ENCODE results near the gene PREX1.
A peak's percentile ranks its signal among the peaks of the same experiment; 100 is the strongest.

Gene PREX1

DNA sequence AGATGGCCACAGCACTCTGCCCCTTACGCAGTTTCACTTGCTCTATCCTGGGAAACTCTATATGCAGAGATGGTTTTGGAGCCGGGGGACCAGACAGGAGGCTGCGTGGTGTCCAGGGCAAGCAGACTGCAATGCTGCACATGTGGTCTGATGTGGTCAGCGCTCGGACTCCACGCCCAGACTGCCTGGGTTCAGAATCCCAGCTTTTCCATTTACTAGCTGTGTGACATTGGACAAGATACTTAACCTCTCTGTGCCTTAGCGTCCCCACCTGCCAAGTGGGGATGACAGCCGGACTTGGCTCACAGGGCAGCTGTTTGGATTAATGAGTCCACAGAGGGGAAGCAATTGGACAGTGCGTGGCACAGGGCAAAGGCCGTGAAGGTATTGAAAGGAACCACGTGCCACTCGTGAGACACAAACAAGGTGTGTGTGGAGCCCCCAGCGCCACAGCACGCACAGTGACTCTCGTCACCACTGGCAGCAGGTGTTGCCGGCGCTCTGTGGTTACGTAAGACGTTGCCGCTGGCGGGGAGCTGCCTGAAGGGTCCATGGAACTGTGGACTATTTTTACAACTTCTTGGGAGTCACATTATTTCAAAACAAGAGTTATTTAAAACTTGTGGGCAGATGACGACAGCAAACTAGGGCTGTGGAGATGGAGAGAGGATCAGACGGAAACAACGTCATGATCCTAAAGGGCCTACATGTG, 201.4 kb downstream of the PREX1 start:
- DNase-seq (ENCODE audit: low read depth in 1 of 2, low spot score in 1 of 2): no peak

DNA sequence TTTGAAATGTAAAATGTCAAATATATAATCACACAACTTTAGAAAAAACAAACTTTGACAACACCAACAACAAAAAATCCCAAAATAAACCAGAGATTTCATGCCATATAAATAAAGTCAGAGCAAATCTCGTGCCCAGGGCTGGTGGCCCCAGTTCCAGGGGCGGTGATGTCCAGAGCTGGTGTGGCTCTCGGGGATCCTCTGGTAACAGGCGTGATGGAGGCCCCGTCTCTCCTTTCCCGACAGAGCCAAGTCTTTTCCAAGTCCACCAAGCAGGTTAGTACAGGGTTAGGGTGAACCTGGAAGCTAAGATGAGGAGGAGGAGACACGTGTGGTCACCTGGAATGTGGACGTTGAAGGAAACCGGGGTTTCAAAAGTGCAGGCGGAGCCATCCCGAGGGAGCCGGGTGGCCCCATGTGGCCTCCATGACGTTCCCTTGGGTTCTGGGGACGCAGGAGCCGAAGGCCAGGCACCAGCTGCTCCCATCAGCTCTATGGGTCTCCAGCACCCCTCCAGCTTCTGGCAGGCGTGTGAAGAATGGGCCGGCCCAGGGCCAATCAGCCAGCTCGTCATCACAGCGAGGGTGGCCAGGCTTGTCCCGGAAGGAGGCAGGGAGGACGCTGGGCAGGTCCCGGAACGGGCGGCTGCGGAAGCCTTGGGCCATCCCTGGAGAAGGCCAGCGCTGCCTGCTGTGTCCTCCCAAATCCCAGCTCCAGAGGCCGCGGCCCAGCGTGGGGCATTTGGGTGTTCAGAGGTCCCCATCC, 202.5 kb downstream of the PREX1 start:
- DNase-seq (ENCODE audit: low read depth in 1 of 2, low spot score in 1 of 2): no peak

GRCh38 chr20:48624315-48625020, 203.3 kb downstream of the PREX1 start:
- DNase-seq (ENCODE audit: low read depth in 1 of 2, low spot score in 1 of 2): no peak

DNA sequence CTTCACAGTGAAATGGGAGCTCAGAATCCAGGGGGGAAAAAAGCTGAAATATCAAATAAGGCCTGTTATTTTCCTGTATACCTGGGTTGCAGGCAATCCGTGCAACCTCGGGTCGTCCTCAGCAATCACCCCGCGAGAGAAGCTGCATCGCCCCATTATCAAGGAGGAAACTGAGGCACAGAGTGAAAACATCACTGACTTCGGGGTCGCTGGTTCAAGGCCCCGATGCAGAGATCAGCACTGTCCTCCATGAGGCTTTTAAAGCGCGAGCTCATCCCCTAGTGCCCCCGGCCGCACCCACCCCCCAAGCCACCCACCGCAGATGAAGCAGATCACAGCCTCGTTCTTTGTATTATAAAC, 203.9 kb downstream of the PREX1 start:
- no peak for DNase-seq (ENCODE audit: low read depth in 1 of 2, low spot score in 1 of 2)

- DNase-seq (ENCODE audit: low read depth in 1 of 2, low spot score in 1 of 2): no peak
These were observed 204.5 kb downstream of the PREX1 start for GRCh38 chr20:48623176-48623905.

- DNase-seq (ENCODE audit: low read depth in 1 of 2, low spot score in 1 of 2): no peak
These were observed 205.4 kb downstream of the PREX1 start for GRCh38 chr20:48622421-48622820.

GRCh38 chr20:48621376-48622078, 206.3 kb downstream of the PREX1 start:
- DNase-seq (ENCODE audit: low read depth in 1 of 2, low spot score in 1 of 2): no peak

DNA sequence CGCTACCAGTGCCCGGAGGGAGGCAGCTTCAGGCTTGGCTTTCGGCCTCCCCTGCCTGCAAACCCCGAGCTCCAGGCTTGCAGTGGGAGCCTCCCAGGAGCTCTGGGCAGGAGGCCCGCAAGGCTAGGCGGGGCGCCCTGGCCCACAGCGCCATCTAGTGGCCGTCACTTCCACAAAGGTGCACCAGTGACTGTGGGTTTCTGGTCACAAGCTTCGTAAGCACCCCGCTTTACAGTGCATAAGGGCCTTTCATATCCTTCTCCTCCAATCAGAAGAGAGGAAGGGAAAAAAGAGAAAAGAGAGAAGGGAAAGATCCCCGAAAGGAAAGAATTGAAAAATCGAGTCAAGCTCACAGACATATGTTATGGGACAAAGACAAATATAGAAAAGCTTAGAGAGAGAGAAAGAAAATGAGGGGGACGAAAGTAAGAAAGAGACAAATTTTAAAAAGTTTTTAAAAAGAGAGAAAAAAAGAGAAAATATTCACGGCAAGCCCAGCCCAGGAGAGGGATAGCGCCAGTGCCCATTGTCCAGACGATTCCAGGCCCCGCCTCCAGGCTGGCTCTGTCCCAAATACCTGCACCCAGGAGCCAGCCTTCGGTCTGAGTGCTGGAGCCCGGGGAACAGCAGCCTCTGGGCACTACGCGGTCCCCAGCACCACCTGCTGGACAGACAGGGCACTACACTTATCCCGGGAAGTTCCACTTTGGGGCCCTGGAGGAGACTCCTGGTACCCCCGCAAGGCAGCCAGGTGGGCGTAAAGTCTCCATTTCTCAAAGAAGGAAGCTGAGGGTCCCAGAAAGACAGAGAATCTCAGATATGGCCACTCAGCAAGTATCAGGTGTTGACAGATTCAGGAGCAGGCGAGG, 207.1 kb downstream of the PREX1 start:
- peak; percentile 31 to 57 for DNase-seq (ENCODE audit: low read depth in 1 of 2, low spot score in 1 of 2)

- DNase-seq (ENCODE audit: low read depth in 1 of 2, low spot score in 1 of 2): no peak
These were observed 207.7 kb downstream of the PREX1 start for GRCh38 chr20:48620154-48620506.

GRCh38 chr20:48619126-48620101, 208.4 kb downstream of the PREX1 start:
- no peak for DNase-seq (ENCODE audit: low read depth in 1 of 2, low spot score in 1 of 2)

- DNase-seq (ENCODE audit: low read depth in 1 of 2, low spot score in 1 of 2): no peak
These were observed 209.2 kb downstream of the PREX1 start for GRCh38 chr20:48618631-48619030.

DNA sequence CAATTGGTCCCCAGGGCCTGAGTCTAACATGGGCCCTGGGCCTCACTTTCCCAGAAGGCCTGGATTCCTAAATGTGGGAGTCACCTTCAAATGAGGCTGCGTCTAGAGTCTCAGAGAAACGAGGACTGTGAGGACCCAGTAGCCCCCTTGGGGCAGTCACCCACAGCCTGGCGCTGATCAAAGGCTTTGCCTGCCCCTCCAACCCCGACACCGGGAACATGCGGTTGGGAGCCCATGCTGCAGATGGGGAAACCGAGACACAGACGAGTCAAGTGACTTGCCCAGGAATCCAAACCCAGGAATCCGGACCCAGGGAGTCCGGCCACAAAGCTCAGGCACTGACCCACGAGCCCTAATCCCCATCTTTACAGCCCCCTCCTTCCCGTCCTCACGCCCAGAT, 209.7 kb downstream of the PREX1 start:
- no peak for DNase-seq (ENCODE audit: low read depth in 1 of 2, low spot score in 1 of 2)

GRCh38 chr20:48617481-48617880, 210.3 kb downstream of the PREX1 start:
- DNase-seq (ENCODE audit: low read depth in 1 of 2, low spot score in 1 of 2): no peak

DNA sequence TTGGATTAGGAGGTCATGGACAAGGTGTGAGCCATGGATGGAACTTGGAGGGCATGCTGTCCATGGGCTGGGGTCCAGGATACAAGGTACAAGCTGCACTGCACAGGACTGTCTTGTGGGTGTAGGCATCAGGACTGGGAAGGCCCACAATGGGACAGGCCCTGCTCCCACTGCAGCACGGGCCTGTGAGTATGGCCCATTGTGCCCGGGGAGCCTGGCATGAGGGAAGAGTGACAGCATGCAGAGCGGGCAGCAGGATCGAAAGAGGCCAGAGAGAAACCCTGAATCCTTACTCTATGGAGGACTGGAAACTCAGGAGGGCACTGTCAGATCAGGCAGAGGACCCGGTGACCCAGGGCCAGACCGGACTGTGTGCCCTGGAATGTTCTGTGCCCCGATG, 211.3 kb downstream of the PREX1 start:
- DNase-seq (ENCODE audit: low read depth in 1 of 2, low spot score in 1 of 2): no peak

DNA sequence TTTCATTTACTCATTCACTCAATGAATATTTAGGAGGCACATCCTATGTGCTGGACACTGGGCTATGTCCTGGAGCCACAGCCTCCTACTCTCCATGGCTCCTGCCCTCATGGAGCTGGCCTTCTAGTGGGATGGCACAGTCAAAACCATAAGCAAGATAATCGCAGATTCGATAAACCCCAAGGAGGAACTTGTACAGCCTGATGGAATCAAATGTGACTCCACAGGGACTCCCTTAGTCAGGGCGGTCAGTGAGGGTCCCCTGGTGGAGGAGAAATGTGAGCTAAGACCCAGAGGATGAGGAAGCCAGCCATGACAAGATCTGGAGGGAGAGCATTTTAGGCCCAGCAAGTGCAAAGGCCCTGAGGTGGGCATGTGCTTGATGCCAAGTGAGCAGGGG, 211.9 kb downstream of the PREX1 start:
- DNase-seq (ENCODE audit: low read depth in 1 of 2, low spot score in 1 of 2): no peak

DNA sequence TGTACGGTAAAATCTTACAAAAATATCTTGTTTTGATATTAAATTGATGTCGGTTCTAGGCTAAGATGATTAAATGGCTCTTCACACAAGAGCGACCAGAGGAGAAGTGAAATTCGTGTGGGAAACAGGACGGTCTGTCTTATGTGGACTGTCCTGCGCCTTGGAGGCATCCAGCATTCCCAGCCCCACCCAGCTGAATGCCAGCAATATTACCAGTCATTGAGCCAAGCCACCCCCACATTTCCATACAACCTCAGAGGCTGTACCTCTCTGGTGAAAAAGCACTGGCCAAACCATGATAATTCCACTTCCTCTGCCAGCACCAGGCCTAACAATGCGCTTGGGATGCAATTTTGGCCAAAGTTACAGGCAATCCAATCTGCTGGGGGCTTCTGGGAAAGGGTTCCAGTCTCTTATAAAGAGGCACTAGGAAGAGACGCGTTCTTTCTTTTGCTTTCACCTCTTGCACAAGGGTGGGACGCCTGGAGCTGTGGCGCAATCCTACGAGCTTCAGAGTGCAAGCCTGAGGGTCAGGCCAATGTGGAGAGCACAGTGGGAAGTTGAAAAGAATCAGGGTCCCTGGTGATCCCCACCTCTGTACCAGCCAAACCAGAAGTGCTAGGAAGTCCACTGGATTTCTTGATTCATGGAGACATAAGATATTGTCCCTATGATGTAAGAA, 213.1 kb downstream of the PREX1 start:
- DNase-seq (ENCODE audit: low read depth in 1 of 2, low spot score in 1 of 2): no peak

GRCh38 chr20:48613926-48614325, 213.9 kb downstream of the PREX1 start:
- no peak for DNase-seq (ENCODE audit: low read depth in 1 of 2, low spot score in 1 of 2)

- no peak for DNase-seq (ENCODE audit: low read depth in 1 of 2, low spot score in 1 of 2)
These were observed 215.5 kb downstream of the PREX1 start for GRCh38 chr20:48612335-48612734.

All from stimulated activated CD4-positive, alpha-beta T cell treated with anti-CD3 and anti-CD28 coated beads, Interleukin-15, amount 100 ng/mL, for 1 hour (primary cell).